ENCODE data around the gene ZNF536.

The ZNF536 gene

DNA sequence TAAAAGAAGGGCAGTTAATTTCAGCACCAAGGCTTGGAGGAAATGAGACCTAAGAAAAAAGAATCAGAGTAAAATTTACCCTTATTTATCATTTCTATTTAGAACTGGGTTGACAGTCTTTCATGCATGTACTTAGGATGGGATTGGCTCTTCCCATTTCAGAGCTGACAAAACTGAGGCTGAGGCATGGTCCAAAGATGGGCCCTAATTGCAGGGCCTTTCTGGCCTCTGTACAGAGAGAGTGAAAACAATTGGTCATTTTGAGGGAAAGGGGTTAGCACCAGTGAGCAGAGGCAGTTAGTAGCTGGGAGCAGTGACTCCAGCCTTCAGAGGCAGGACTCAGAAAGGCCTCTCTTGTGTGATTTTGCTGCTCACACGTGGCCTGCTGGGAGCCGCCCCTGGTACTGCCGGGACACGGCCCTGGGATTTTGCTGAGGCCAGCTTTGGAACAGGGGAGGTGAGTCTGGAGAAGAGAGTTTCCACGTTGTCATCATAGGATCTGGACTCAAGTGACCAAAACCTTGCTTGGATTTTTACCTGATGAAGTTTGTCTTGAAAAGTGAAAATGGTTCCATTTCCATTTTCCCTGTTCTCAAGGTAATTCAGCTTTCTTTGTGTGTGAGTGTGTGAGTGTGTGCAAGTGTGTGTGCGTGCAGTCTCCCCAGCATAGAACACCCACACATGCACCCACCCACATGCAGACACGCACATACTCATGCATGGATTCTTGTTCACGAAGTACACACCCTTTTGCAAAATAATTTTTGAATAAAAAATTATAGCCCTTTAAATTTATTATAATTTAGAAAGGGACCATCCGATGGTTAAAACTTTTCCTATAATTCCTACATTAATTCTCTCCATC is at the start of gene ZNF536:
ZNF536 (plus strand) TSS at position 425 of the 865 bp plus-strand sequence. CDS start 71,179 bp downstream, outside the sequence.
- no peak for DNase-seq

DNA sequence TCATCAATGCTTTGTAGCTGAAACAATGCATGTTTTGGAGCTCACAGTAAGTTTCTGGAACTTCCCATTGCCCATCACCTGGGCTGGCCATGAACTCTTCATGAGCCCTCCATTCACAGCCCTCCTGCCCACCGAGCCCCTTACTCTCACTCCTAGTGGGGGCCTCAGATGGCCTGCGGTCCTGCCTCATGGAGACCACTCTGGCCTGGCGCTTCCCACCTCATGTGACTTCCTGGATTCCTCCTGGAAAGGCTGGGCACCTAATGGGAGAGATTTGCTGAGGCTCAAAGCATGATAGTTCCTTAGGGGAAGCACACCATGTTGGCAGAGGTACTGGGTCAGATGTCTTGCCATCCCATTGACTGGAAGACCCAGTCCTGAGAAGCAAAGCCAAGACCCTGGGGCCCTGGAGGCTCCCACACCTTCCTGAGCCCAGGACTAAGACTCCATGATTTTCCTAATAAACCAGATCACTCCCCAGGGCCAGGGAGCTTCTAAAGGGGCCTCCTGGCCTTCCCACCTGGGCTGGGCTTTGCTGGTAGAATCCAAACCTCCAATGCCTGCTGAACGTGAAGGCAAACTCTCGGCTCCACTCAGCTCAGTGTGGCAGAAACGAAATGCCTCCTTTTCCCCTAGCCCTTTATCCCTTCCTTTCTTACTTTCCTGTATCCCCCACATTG is 49.4 kb upstream of the ZNF536 start:
- DNase-seq = no peak

DNA sequence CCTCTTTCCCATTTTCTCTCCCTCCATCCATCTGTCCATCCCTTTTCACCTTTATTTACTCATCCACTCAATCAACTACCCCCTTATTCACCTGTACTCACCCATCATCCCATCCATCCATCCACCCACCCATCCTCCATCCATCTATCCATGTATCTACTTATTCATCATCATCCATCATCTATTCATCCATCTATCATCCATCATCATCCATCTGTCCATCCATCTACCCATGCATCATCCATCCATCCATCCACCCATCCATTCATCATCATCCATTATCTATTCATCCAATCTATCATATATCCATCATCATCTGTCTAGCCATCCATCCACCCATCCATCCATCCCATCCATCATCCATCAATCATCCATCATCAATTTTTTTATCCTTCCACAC is 48.3 kb upstream of the ZNF536 start:
- DNase-seq = no peak

DNA sequence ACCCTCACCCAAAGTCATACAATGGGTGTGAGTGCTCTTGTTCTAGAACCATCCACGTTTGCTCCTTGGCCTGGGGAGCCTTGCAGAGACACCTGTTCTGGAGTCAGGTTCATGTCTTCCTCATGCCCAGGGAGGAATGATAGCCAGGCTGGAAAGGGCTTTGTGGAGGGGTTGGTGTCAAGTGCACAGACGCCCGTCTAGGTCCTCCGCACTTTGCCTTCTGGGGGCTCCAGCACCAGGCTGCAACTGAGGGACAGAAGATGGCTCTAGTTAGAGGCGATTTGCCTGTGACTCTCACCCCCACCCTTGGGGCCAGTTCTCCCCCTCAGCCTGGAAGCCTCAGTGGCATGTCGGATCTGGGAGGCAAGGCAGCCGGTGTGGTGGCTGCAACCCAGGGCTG is 47.2 kb upstream of the ZNF536 start:
- no peak for DNase-seq

DNA sequence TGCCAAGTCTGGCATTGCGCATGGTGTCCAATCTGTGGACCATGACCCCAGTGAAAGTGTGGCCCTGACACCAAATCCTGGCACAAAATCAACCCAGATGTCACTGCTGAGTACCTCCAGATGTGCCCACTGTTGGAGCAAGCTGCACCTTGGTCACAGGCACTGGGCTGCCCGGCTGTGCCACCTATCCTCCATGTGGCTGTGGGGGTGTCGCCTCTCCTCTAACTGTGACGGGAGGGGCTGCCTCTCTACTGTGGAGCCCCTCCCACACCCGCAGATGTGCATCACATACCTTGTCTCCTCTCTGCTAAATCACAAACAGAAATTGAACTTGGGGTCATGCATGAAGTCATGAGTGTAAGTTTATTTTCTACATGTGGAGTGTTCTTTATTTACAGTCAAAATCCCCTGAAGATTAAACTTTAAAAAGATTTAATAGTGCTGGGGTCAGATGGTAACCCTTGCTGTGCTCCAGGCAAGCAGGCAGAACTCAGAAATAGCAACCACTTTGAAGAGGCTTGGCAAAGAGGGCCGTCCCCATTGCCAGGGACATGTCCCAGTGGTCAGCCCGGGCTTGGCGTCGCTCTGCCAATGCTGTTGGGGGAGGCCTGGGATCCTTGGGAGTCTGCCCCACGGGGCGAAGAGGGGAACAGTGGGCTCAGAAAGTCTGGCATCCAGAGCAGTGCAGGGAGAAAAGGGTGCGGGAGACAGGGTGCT is 46.4 kb upstream of the ZNF536 start:
- DNase-seq = no peak

DNA sequence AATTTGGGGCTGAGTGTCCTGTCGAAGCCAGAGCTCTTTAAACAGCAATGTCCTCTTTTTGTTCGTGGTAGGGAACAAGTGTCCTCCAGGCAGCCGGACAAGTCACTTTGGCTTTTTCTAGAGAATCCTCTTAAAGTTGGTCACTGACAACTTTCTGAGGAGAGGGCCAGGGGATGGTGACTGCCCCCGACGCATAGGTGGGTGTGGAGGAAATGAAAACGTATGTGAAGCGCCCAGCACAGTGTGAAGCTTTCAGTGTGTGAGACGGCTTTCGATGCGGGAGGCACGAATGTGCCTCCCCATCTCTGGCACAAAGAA is 45.8 kb upstream of the ZNF536 start:
- no peak for DNase-seq

DNA sequence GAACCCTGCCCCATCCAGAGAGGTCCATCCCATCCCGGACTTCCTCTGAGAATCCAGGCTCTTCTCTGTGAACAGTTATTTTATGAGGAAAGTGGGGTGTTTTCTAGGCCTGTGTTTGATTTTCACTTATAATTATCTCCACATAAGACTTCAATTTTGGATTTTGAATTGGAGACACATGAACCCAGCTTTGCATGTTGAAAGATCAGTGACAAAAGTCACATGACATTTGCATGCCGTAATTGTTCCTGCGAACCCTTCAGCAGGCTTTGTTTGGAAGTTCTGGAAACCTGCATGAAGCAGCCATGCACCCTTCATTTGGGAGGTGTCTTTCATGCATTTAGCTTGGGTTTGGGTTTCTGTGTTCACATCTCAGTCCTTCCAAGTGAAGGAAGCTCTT is 44.9 kb upstream of the ZNF536 start:
- DNase-seq = no peak

DNA sequence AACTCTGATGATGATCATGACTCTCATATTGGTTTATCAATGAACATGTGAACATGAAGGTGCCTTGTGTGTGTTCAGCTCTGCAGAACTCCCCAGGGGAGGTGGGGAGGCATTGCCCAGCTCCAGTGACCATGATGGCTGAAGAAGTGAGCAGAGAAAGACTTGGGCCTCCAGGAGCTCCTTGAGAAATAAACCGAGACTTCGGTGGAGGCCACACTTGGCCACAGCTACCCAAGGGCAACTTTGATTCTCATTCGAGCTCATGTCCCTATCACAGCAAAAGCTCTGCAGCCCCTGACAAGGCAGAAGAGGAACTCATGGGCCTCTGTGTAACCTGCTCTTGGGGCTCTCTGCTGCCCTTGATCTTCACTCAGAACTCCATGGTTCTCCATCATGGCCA is 44.1 kb upstream of the ZNF536 start:
- no peak for DNase-seq

DNA sequence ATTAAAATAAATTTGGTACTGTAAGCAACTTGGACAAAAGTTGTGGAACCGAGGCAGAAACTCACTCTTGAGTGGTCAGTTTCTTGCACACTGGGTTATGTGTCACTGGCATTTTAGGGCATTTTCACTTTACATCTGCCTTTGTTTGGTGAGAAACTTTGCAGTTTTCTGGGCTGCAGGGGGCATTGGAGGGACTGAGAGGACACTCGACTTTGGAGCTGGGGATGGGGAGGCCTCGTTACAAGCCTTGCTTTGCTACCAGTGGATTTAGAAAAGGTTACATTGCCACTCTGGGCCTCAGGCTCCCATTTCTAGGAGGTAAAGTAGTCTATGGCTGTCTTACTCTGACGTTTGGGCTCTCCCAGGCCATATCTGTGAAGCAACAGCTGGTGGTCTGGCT is 41.9 kb upstream of the ZNF536 start:
- DNase-seq = no peak

DNA sequence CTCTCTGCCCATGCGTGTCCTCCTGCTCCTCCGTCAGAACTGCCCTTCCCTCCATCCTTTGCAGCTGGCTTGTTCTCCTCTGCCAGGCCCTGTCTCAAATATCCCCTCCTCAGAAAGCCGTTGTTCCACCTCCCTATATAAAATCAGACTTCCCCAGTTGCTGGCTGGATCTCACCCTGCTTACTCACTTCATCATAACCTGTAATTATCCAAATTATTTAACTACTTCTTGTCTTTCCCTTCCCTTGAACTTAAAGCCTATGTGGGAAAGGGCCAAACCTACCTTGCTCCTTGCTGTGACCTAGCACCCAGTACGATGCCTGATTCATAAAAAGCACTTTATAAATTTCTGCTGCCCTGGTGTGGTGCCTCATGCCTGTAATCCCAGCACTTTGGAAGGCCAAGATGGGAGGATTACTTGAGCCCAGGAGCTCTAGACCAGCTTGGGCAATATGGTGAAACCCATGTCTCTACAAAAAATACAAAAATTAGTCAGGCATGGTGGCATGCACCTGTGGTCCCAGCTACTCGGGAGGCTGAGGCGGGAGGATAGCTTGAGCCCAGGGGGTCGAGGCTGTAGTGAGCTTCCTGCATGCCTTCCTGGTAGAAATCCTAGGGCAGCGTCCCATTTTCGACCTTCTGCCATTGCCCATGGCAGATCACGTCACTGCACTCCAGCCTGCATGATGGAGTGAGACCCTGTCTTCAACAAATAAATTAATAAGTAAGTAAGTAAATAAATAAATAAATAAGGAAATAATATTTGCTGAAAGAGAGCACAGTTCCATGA is 39.5 kb upstream of the ZNF536 start:
- DNase-seq = no peak

DNA sequence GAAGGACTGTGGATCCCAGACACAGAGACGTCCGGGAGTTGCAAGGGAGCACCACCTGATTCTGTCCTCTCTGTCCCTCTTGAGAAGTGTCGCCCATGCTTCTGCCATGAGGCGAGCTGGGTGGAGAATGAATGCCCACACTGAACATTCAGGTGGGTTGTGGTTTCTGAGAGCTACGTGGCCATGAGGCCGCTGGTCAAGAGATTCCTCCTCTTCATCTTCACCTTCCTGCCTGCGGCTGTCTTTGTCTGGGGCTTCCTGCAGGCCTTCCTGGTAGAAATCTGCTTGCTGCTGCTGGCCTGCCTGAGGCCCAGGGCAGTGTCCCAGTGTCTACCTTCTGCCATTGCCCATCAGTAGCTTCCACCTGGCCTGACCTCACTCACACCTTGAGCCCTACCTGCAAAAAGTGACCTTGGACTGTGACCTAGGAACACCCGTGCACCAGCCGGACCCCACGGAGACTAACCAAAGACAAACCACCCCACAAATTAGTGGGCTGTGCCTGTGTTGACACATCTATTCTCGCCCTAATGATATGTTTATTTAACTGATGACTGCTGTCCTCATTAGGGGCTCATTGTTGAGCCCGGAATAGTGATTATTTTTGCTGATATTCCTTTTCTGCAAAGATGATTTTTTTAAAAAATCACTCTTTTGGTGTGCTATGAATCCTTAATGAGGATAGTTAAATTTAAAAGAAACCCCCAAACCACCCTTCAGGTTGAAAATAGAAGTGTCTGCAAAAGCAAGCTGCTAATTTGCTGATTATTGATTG is 38.7 kb upstream of the ZNF536 start:
- DNase-seq = no peak

DNA sequence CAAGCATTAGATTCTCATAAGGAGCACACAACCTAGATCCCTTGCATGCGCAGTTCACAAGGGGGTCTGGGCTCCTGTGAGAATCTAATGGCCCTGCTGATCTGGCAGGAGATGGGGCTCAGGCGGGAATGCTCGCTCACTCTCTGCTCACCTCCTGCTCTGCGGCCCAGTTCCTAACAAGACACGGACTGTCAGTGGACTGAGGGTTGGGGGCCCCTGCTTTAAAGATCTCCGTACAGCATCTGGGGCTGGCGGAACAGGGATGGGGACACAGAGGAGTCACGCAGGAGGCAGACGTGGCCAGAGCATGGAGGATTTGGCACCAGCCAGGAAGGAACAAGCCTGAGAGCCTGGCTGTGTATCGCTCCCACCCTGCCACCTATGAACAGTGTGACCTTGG is 37.3 kb upstream of the ZNF536 start:
- no peak for DNase-seq

DNA sequence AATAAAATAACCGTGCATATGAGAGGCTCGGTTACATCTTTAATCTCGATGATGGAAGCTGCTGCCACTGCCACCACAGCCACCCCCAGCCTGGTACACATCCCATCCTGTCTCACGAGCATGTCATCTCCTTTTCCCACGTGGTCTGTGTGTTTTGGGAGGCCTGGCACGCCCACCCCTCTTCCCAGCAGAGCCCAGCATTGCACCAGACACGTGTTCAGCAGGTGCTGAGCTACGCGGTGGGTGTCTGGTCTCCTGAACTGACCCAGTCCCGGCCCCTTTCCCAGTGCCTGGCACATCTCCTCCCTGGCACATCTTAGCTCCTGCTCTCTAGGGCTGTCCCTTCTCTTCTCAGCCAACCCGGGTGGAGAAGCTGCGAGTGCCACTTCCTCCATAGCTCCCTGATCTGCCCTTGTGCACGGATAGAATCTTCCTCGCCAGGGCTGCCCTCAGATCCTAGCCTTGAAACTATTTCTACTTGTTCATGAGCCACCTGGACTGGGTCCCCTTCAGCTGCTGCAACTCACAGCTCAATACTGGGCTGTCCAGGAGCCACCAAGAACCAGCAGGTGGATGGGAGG is 36.8 kb upstream of the ZNF536 start:
- no peak for DNase-seq

DNA sequence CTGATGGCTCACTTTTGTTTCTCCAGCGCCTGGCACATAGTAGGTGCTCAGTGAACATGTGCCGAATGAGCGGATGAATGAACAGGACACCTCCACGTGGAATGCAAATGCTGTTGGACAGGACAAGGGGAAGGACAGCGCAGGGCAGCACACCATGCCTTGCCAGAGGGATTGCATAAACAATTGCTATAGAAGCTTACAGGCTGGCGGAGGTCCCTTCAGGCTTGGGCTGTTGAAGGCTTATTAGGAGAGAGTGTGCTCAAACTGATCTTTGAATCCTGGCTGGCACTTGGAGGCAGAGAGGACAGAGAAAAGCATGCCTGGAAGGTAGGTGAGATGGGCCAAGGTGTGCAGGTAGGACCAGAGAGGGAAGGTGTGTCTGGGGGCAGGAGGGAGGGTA is 35.9 kb upstream of the ZNF536 start:
- no peak for DNase-seq

DNA sequence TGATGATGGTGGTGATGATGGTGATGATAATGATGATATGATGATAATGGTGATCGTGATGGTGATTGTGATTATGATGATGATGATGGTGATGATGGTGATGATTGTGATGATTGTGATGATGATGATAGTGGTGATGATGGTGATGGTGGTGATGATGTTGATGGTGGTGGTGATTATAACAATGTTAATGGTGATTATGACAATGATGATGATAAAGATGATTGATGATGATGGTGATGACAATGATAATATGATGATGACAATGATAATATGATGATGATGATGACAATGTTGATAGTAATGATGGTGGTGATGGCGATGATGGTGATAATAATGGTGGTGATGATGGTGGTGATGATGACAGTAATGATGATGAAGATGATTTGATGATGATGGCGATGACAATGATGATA is 34.1 kb upstream of the ZNF536 start:
- DNase-seq = no peak

DNA sequence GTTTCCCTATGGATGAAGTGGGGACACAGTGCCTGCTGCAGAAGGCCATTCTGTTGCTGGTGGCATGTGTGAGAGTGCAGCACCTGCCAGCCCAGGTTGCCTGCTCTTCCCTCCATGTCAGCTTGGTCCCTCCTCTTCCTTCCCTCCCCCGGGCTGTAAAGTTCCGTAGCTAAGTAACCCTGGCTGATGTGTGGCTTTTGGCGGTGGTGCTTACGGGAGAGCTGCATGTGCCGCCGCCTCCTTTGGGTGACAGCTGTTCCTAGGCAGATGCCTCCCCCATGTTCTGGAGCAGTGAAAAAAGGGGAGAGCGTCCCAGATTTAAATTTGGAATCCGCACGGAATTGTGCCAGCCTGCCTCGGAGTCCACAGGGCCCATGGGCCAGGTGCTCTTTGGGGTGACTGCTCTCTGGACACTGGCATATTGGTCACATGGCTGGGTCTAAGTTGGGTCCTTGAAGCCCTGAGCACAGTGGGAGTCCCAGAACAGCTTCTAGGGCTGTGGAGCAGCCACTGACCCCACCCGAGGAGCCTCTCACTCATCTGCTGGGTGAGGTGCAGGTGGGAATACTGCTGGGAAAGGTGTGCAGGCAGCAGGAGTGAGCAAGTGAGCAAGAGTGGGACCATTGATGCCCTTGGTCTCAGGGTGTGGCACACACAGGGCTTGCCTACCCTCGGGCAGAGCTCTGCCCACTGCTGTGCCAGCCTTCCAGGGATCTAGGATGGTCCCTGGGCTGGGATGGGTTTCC is 33.1 kb upstream of the ZNF536 start:
- no peak for DNase-seq

DNA sequence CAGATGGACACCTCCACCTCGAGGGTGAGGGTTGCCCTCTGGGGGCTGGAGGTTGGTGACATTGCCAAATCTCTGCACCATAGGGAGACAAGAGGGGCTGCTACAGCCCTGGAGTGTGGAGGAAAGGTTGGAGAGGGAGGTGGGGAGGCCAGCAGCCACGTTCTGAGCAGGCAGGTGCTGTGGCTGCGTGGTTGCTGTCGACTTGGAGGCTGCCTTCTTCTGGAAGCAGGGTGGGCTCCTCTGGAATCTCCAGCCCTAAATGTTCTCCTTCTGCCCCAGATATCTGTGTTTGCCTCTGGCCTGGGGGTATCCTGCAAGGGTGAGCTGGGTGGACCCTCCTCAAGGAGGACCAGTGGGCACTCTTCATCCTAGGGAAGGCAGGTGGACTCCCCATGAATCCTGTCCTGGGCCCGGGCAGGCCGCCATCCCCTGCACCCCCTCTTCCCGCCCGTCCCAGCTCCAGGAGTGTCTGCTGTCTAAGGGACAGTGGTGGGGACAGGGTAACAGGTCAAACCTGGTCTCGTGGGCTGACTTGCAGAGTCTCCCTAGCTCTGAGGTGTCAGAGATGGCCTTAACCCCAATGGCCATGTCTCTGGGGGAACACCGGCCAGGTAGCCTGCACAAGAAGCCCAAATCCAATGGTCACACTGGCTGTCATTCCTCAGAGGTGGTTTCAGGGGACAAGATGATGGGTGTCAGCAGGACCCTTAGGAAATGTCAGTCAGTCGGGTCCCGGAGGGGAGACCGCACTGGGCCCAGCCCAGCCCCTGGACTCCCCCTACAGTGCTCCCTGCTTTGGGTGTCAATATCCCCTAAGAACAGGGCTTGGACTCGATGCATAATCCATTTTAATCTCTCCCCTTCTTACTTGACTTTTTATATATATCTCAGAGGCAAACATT is 32.3 kb upstream of the ZNF536 start:
- DNase-seq = no peak

DNA sequence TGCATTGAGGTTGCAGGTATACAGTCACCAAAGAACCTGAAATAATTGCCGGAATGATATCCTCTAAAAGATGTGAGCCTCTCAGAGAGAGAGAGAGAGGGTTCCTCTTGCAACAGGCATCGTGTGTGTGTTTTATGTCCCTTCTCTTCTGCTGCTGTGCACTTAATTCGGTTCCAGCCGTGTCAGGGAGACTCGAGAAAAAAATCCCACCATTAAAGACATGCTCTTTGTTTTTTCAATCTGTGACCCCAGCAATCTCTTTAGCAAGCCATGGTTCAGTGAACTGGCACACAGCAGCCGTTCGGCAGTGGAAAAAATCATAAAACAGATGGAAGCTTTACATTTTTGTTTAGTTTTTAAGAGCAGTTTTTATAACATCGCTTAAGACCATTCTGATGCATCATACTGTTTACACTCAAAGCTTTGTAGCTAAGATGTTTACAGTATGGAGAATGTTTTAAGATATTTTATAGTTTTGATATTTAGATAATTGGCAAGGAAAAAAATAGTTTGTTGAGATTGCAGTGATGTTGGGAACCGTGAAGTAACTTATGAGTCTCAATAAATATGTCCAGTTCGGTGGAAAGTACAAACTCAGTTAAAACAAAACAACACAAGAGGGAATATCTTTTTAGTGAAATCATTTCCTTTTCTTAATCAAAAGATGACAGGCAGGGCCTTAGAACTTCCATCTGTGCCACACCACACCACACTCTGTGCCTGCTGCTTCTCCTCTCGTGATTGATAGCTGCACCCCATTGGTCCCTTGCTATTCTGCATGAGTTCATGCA is 31.2 kb upstream of the ZNF536 start:
- DNase-seq = no peak

DNA sequence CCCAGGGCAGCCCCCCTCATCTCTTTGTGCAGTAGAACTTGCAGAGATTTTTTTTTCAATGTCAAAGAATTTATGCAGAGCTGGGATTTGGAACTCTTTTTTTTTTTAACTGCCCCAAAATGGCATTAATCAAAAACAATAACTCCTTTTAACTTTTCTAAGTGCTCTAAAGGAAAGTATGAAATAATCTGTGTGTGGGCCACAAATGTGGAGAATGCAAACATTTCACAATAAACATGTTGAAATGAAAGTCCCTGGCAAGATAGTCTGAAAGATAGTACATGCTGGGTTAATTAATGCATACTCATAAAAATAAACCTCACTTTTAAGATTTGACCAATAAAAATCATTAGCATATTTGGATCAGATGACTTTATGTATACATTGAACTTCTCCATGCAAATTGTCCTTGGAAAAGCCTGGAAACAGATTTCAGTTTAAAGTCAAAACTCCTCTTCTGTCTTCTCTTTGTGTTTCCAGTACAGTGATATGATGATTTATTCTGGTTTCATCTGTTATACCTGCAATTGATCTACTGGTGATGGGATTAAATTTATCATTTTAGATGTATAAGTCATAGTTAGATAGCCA is 30.5 kb upstream of the ZNF536 start:
- no peak for DNase-seq

All from CD4-positive, alpha-beta T cell treated with Interleukin-12 subunit alpha and Interleukin-12 subunit beta, for 1 hour (primary cell).